DND-41 (cell line): ENCODE data around the gene GARIN5B.

Source experiments
- ATAC-seq: fragments of 200-7000 bp; cut with Tn5 transposase; 3 replicates; pipeline ENCODE4 v1.9.1; 2021; ENCODE audit warnings: low read depth; ENCODE audit not compliant: insufficient read depth
- DNase-seq: peaks from one replicate; pipeline ENCODE4 v3.0.0-alpha.2; 2020
- H2AFZ ChIP-seq: 2 replicates; pipeline ENCODE4 v1.6.0; 2012; ENCODE audit warnings: low read depth, low read length
- H3K27ac ChIP-seq: 2 replicates; pipeline ENCODE4 v1.5.1; 2012; ENCODE audit warnings: low read length, inconsistent platforms
- H3K27me3 ChIP-seq: fragments of 200-600 bp; sonication (generic); 2 replicates; pipeline ENCODE4 v1.6.0; 2012; ENCODE audit warnings: low read length, mild to moderate bottlenecking, inconsistent platforms; ENCODE audit not compliant: insufficient read depth, poor library complexity
- H3K36me3 ChIP-seq: 2 replicates; pipeline ENCODE4 v1.5.1; 2012; ENCODE audit warnings: low read length, inconsistent platforms; ENCODE audit not compliant: insufficient read depth
- H3K4me1 ChIP-seq: 2 replicates; pipeline ENCODE4 v1.5.1; 2012; ENCODE audit warnings: mild to moderate bottlenecking, low read length; ENCODE audit not compliant: insufficient read depth
- H3K4me2 ChIP-seq: 2 replicates; pipeline ENCODE4 v1.6.0; 2012; ENCODE audit warnings: mild to moderate bottlenecking, moderate library complexity, low read length, inconsistent platforms; ENCODE audit not compliant: insufficient read depth
- H3K4me3 ChIP-seq, 2 experiments: fragments of 200-600 bp in 1 of 2; shearing (Covaris generic) in 1 of 2; 2 replicates each; pipeline ENCODE4 v1.5.1; 2012 to 2016; ENCODE audit warnings: inconsistent platforms in 2 of 2, low read length in 2 of 2, mild to moderate bottlenecking in 2 of 2, low read depth in 1 of 2, moderate library complexity in 1 of 2
- H3K79me2 ChIP-seq: 2 replicates; pipeline ENCODE4 v1.6.0; 2012; ENCODE audit warnings: low read length, inconsistent platforms; ENCODE audit not compliant: insufficient read depth
- H3K9ac ChIP-seq: 2 replicates; pipeline ENCODE4 v1.6.0; 2012; ENCODE audit warnings: low read depth, mild to moderate bottlenecking, inconsistent platforms, low read length, moderate library complexity
- H3K9me3 ChIP-seq: 2 replicates; pipeline ENCODE4 v1.5.1; 2012; ENCODE audit warnings: low read length, moderate library complexity, mild to moderate bottlenecking, inconsistent platforms; ENCODE audit not compliant: insufficient read depth, severe bottlenecking
- H4K20me1 ChIP-seq: 2 replicates; pipeline ENCODE4 v1.6.0; 2012; ENCODE audit warnings: low read length; ENCODE audit not compliant: insufficient read depth
- EZH2 ChIP-seq: IDR thresholded peaks from 3 replicates; pipeline ENCODE4 v1.6.1; 2012; ENCODE audit warnings: borderline replicate concordance, low read depth, mild to moderate bottlenecking, moderate library complexity, low read length, inconsistent platforms; ENCODE audit not compliant: severe bottlenecking
- TF ChIP-seq, protein P1 (sequence below): IDR thresholded peaks from 2 replicates; pipeline ENCODE4 v1.5.1; 2012; ENCODE audit warnings: borderline replicate concordance, low read length, moderate library complexity, mild to moderate bottlenecking; ENCODE audit not compliant: poor library complexity, severe bottlenecking; ENCODE audit errors: extremely low read depth

Gene GARIN5B

DNA sequence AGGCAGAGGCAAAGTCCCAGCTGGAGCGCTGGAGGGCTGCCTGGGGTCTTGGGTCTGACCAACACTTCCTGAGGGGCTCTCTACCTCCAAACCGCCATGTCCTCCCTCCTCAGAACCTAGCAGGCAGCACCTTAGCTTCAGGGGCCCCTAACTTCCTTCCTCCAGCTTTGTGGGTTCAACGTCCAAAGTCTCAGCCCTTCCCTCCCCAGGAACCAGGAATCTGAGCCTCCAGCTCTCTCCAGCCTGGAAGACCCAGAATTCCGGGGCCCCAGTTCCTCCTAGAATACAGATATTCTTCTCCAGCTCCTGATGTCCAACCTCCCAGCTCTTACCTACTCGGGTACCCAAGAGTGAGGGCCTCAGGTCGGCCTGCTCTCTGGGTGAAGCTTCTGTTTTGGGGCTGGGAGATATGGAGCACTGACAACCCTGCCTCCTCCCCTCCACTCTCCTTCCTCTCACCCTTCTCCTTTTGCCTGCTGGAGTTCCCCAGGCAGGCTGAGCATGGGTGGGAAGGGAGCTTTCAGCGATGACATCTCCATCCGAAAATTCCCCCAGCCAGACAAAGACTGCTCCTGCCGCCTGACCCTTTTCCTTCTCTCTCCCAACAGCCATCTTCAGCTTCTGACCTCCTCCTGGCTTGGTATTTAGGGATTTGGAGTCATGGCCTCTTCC is 41.5 kb downstream of the GARIN5B start:
- no peak for TF ChIP-seq EZH2
- TF ChIP-seq, protein P1, sequence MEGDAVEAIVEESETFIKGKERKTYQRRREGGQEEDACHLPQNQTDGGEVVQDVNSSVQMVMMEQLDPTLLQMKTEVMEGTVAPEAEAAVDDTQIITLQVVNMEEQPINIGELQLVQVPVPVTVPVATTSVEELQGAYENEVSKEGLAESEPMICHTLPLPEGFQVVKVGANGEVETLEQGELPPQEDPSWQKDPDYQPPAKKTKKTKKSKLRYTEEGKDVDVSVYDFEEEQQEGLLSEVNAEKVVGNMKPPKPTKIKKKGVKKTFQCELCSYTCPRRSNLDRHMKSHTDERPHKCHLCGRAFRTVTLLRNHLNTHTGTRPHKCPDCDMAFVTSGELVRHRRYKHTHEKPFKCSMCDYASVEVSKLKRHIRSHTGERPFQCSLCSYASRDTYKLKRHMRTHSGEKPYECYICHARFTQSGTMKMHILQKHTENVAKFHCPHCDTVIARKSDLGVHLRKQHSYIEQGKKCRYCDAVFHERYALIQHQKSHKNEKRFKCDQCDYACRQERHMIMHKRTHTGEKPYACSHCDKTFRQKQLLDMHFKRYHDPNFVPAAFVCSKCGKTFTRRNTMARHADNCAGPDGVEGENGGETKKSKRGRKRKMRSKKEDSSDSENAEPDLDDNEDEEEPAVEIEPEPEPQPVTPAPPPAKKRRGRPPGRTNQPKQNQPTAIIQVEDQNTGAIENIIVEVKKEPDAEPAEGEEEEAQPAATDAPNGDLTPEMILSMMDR, result no peak
- no peak overlapping the region for H3K27ac ChIP-seq

GRCh38 chr19:55320844-55321419 is 42.1 kb downstream of the GARIN5B start:
- H3K9ac ChIP-seq, result no peak overlapping the region
- no peak for ATAC-seq
- no peaks in the 10 kb centered on the region for H3K4me1 ChIP-seq

More for the DNA sequence above, 41.5 kb downstream of the GARIN5B start:
- Histone ChIP-seq H3K9ac (no peak overlapping the region), H4K20me1 (no peaks in the 10 kb centered on the region), H3K4me1 (no peaks in the 10 kb centered on the region), H3K4me2 (no peak overlapping the region), H3K9me3 (no peaks in the 10 kb centered on the region), H3K27me3 (no peaks in the 10 kb centered on the region), H2AFZ (no peak overlapping the region), H3K4me3 (no peak overlapping the region), H3K79me2 (no peaks in the 10 kb centered on the region), H3K36me3 (no peaks in the 10 kb centered on the region)
- ATAC-seq, result no peak
- no peak for DNase-seq

GRCh38 chr19:55319785-55320184 is 43.3 kb downstream of the GARIN5B start:
- ATAC-seq (no peak), DNase-seq (no peak)
- TF ChIP-seq EZH2, result no peak
- TF ChIP-seq, protein P1, result no peak
- H2AFZ ChIP-seq, result no peak overlapping the region
- no peaks in the 10 kb centered on the region for H3K4me1 ChIP-seq
- H3K9ac ChIP-seq, result no peak overlapping the region
- H3K4me3 ChIP-seq, result no peak overlapping the region
- no peaks in the 10 kb centered on the region for H3K36me3 ChIP-seq
- no peaks in the 10 kb centered on the region for H3K79me2 ChIP-seq
- no peaks in the 10 kb centered on the region for H3K27me3 ChIP-seq
- H3K4me2 ChIP-seq, result no peak overlapping the region
- no peak overlapping the region for H3K27ac ChIP-seq
- H4K20me1 ChIP-seq, result no peaks in the 10 kb centered on the region
- H3K9me3 ChIP-seq, result no peaks in the 10 kb centered on the region

More at GRCh38 chr19:55320844-55321419, 42.1 kb downstream of the GARIN5B start:
- DNase-seq, result no peak
- no peak overlapping the region for H3K4me3 ChIP-seq
- H3K27me3 ChIP-seq, result no peaks in the 10 kb centered on the region
- no peaks in the 10 kb centered on the region for H3K9me3 ChIP-seq
- TF ChIP-seq EZH2, result no peak
- TF ChIP-seq, protein P1, result no peak
- H2AFZ ChIP-seq, result no peak overlapping the region
- no peaks in the 10 kb centered on the region for H4K20me1 ChIP-seq
- no peaks in the 10 kb centered on the region for H3K36me3 ChIP-seq
- H3K27ac ChIP-seq, result no peak overlapping the region
- no peaks in the 10 kb centered on the region for H3K79me2 ChIP-seq
- no peak overlapping the region for H3K4me2 ChIP-seq
